Activated CD8-positive, alpha-beta T cell treated with anti-CD3 and anti-CD28 coated beads for 36 hours (primary cell): ENCODE data around the gene S100A8. TPM values are rescaled to one million over a fixed set of nuclear protein-coding genes. Genes with fewer than 3 reads are reported as not detected.

Experiments
- ATAC-seq: fragments of 200-7000 bp; cut with Tn5 transposase; one replicate; pipeline ENCODE4 v1.10.0; 2021; ENCODE audit warnings: mild to moderate bottlenecking, moderate library complexity
- CTCF ChIA-PET: fragments of 350-600 bp; sonication (Branson Sonifier 250); formaldehyde crosslinking; loops from one replicate; lab custom pipeline; 2021; ENCODE audit warnings: antibody characterized with exemption; lab: Charles Lee
- POLR2A ChIA-PET: fragments of 350-600 bp; sonication (Branson Sonifier 250); formaldehyde crosslinking; loops from one replicate; lab custom pipeline; 2021; ENCODE audit warnings: antibody characterized with exemption; lab: Charles Lee
- DNase-seq: peaks from one replicate; pipeline ENCODE4 v3.0.0-alpha.2; 2020
- H3K27ac Mint-ChIP-seq: one replicate; pipeline ENCODE4 v1.8.0; 2021; ENCODE audit warnings: mild to moderate bottlenecking, mixed read lengths
- H3K27me3 Mint-ChIP-seq: one replicate; pipeline ENCODE4 v1.8.0; 2021; ENCODE audit warnings: mixed read lengths
- H3K36me3 Mint-ChIP-seq: one replicate; pipeline ENCODE4 v1.8.0; 2021; ENCODE audit warnings: low read depth, mixed read lengths
- H3K4me1 Mint-ChIP-seq: one replicate; pipeline ENCODE4 v1.8.0; 2021; ENCODE audit warnings: low read depth, mixed read lengths
- H3K4me3 Mint-ChIP-seq: one replicate; pipeline ENCODE4 v1.8.0; 2021; ENCODE audit warnings: mild to moderate bottlenecking, moderate library complexity, mixed read lengths
- H3K9me3 Mint-ChIP-seq: one replicate; pipeline ENCODE4 v1.8.0; 2021; ENCODE audit warnings: mixed read lengths
- CTCF ChIP-seq: fragments of 200-600 bp; IDR thresholded peaks from one replicate; pipeline ENCODE4 v1.8.0; 2022; ENCODE audit warnings: antibody characterized with exemption, mild to moderate bottlenecking
- intact Hi-C: fragments of 100-400 bp; cut with micrococcal nuclease; formaldehyde crosslinking; loops from one replicate; pipeline ENCODE4 v1.10.0; 2022
- total RNA-seq, 2 experiments: library from RNA; stranded (reverse); gene quantifications; one replicate each; pipeline ENCODE4 v1.2.3, GENCODE V29; 2021

S100A8 gene
- total RNA-seq, 2 experiments from 2014 or later, result not detected

- peaks cover 7% of the 10 kb centered on the region for H3K27me3 Mint-ChIP-seq
These were observed 42.2 kb upstream of the S100A8 start for GRCh38 chr1:153432874-153433681.

GRCh38 chr1:153431928-153432327 lies 41.1 kb upstream of the S100A8 start:
- TF ChIP-seq CTCF, result no peak
- ATAC-seq (no peak), DNase-seq (no peak)
- H3K27me3 Mint-ChIP-seq, result peaks cover 3% of the 10 kb centered on the region
- no peaks in the 10 kb centered on the region for H3K9me3 Mint-ChIP-seq
- no peak overlapping the region for H3K4me3 Mint-ChIP-seq
- CTCF ChIA-PET, result no interaction called here
- no peak overlapping the region for H3K27ac Mint-ChIP-seq
- no peaks in the 10 kb centered on the region for H3K4me1 Mint-ChIP-seq
- intact Hi-C loops, result no loop called here
- POLR2A ChIA-PET, result no interaction called here
- no peaks in the 10 kb centered on the region for H3K36me3 Mint-ChIP-seq

More at GRCh38 chr1:153432874-153433681, 42.2 kb upstream of the S100A8 start:
- POLR2A ChIA-PET, result no interaction called here
- Mint-ChIP-seq H3K4me1 (no peaks in the 10 kb centered on the region), H3K4me3 (no peak overlapping the region), H3K36me3 (no peaks in the 10 kb centered on the region), H3K27ac (no peak overlapping the region), H3K9me3 (no peaks in the 10 kb centered on the region)
- intact Hi-C loops, result no loop called here
- no peak for TF ChIP-seq CTCF
- CTCF ChIA-PET, result no interaction called here
- ATAC-seq (no peak), DNase-seq (no peak)

- Mint-ChIP-seq H3K9me3 (no peaks in the 10 kb centered on the region), H3K4me3 (no peak overlapping the region), H3K4me1 (no peaks in the 10 kb centered on the region), H3K27ac (no peak overlapping the region), H3K27me3 (peaks cover 3% of the 10 kb centered on the region), H3K36me3 (no peaks in the 10 kb centered on the region)
- ATAC-seq, result no peak
- DNase-seq, result no peak
- CTCF ChIA-PET, result no interaction called here
- no peak for TF ChIP-seq CTCF
- intact Hi-C loops, result no loop called here
- POLR2A ChIA-PET, result no interaction called here
These were observed 40.6 kb upstream of the S100A8 start for GRCh38 chr1:153431427-153431826.

GRCh38 chr1:153431002-153431401 lies 40.1 kb upstream of the S100A8 start:
- intact Hi-C loops, result no loop called here
- no peak for TF ChIP-seq CTCF
- no peak for DNase-seq
- Mint-ChIP-seq H3K36me3 (no peaks in the 10 kb centered on the region), H3K27me3 (peaks cover 2% of the 10 kb centered on the region), H3K4me3 (no peak overlapping the region), H3K27ac (no peak overlapping the region), H3K4me1 (no peaks in the 10 kb centered on the region), H3K9me3 (no peaks in the 10 kb centered on the region)
- ChIA-PET POLR2A (no interaction called here), CTCF (no interaction called here)
- no peak for ATAC-seq

- H3K4me1 Mint-ChIP-seq, result no peaks in the 10 kb centered on the region
- H3K9me3 Mint-ChIP-seq, result no peaks in the 10 kb centered on the region
- no peak for TF ChIP-seq CTCF
- no peaks in the 10 kb centered on the region for H3K36me3 Mint-ChIP-seq
- ATAC-seq (no peak), DNase-seq (no peak)
- POLR2A ChIA-PET, result no interaction called here
- CTCF ChIA-PET, result no interaction called here
- peaks cover 1% of the 10 kb centered on the region for H3K27me3 Mint-ChIP-seq
- H3K4me3 Mint-ChIP-seq, result no peak overlapping the region
- H3K27ac Mint-ChIP-seq, result no peak overlapping the region
- intact Hi-C loops, result no loop called here
These were observed 39.7 kb upstream of the S100A8 start for GRCh38 chr1:153430561-153430960.
